Neural cell (in vitro differentiated cells): ENCODE measurements around the gene CA5A. TPM values are rescaled to one million over a fixed set of nuclear protein-coding genes. Genes with fewer than 3 reads are reported as not detected.

ENCODE experiments used
- H2AFZ ChIP-seq: fragments of 200-600, 300-800 bp; sonication (generic), shearing (Covaris generic); 2 replicates; pipeline ENCODE4 v1.6.0; 2014; ENCODE audit warnings: low read depth, mild to moderate bottlenecking, antibody characterized with exemption, low read length, moderate library complexity
- H3F3A ChIP-seq: fragments of 200-600 bp; shearing (Covaris generic); 2 replicates; pipeline ENCODE4 v1.6.1; 2016; ENCODE audit warnings: mild to moderate bottlenecking, moderate library complexity, mixed read lengths, antibody characterized with exemption, low read length; ENCODE audit not compliant: insufficient read depth, poor library complexity, severe bottlenecking
- H3K27ac ChIP-seq: fragments of 200-600, 300-800 bp; sonication (generic), shearing (Covaris generic); 2 replicates; pipeline ENCODE4 v1.5.1; 2014; ENCODE audit warnings: mild to moderate bottlenecking, low read length, moderate library complexity
- H3K27me3 ChIP-seq: fragments of 300-800, 200-600 bp; sonication (generic), shearing (Covaris generic); 2 replicates; pipeline ENCODE4 v1.6.0; 2014; ENCODE audit warnings: mild to moderate bottlenecking, low read depth, low read length, moderate library complexity; ENCODE audit not compliant: insufficient read depth
- H3K36me3 ChIP-seq: fragments of 300-800, 200-600 bp; sonication (generic), shearing (Covaris generic); 2 replicates; pipeline ENCODE4 v1.5.1; 2014; ENCODE audit warnings: mild to moderate bottlenecking, antibody characterized with exemption, low read length, moderate library complexity; ENCODE audit not compliant: insufficient read depth
- H3K4me2 ChIP-seq: fragments of 300-800, 200-600 bp; sonication (generic), shearing (Covaris generic); 2 replicates; pipeline ENCODE4 v1.6.0; 2014; ENCODE audit warnings: mild to moderate bottlenecking, low read length
- H3K4me3 ChIP-seq: fragments of 300-800, 200-600 bp; sonication (generic), shearing (Covaris generic); 2 replicates; pipeline ENCODE4 v1.5.1; 2014; ENCODE audit warnings: mild to moderate bottlenecking, low read length, moderate library complexity
- H3K79me2 ChIP-seq: fragments of 200-600 bp; shearing (Covaris generic); replicated peaks from 2 replicates; pipeline ENCODE4 v1.6.0; 2014; ENCODE audit warnings: mild to moderate bottlenecking, low read length, moderate library complexity; ENCODE audit not compliant: insufficient read depth
- H3K9ac ChIP-seq: fragments of 300-800, 200-600 bp; sonication (generic), shearing (Covaris generic); 2 replicates; pipeline ENCODE4 v1.6.1; 2016; ENCODE audit warnings: mild to moderate bottlenecking, low read length, mixed read lengths
- H3K9me2 ChIP-seq: fragments of 200-600 bp; shearing (Covaris generic); 2 replicates; pipeline ENCODE4 v1.6.1; 2016; ENCODE audit warnings: mild to moderate bottlenecking, low read length, mixed read lengths; ENCODE audit not compliant: insufficient read depth
- H3K9me3 ChIP-seq: fragments of 200-600, 300-800 bp; sonication (generic), shearing (Covaris generic); 2 replicates; pipeline ENCODE4 v1.6.1; 2016; ENCODE audit warnings: mild to moderate bottlenecking, mixed run types, low read length, moderate library complexity, mixed read lengths
- H4K20me1 ChIP-seq: fragments of 200-600 bp; shearing (Covaris generic); 2 replicates; pipeline ENCODE4 v1.6.1; 2016; ENCODE audit warnings: mild to moderate bottlenecking, mixed run types; ENCODE audit not compliant: insufficient read depth
- EP300 ChIP-seq: fragments of 450-650 bp; conservative IDR thresholded peaks from 2 replicates; pipeline ENCODE4 v1.6.1; 2014; ENCODE audit warnings: antibody characterized with exemption, mild to moderate bottlenecking, moderate library complexity; ENCODE audit not compliant: poor library complexity, severe bottlenecking
- EZH2 ChIP-seq: fragments of 200-600, 300-800 bp; shearing (Covaris generic), sonication (generic); IDR thresholded peaks from 2 replicates; pipeline ENCODE4 v1.6.1; 2014; ENCODE audit warnings: antibody characterized with exemption, low read length, borderline replicate concordance, mild to moderate bottlenecking; ENCODE audit not compliant: insufficient read depth, poor library complexity, severe bottlenecking
- MXI1 ChIP-seq: fragments of 450-650 bp; conservative IDR thresholded peaks from 2 replicates; pipeline ENCODE4 v1.6.1; 2014; ENCODE audit warnings: antibody characterized with exemption, mild to moderate bottlenecking; ENCODE audit not compliant: poor library complexity, severe bottlenecking
- POLR2AphosphoS5 ChIP-seq: IDR thresholded peaks from 2 replicates; pipeline ENCODE4 v1.6.1; 2012
- RAD21 ChIP-seq: fragments of 450-650 bp; conservative IDR thresholded peaks from 2 replicates; pipeline ENCODE4 v1.6.1; 2014; ENCODE audit warnings: antibody characterized with exemption, mild to moderate bottlenecking, moderate library complexity
- SMC3 ChIP-seq: fragments of 450-650 bp; conservative IDR thresholded peaks from 2 replicates; pipeline ENCODE4 v1.6.1; 2014; ENCODE audit warnings: antibody characterized with exemption, mild to moderate bottlenecking, moderate library complexity; ENCODE audit not compliant: poor library complexity
- TAF1 ChIP-seq: IDR thresholded peaks from 2 replicates; pipeline ENCODE4 v1.6.1; 2012; ENCODE audit warnings: low read depth
- polyA plus RNA-seq: library from polyadenylated mRNA; depleted of rRNA; stranded (reverse); fragments of >200 nt; gene quantifications from 2 replicates; pipeline ENCODE4 v1.2.3, GENCODE V29; 2014
- TF ChIP-seq, protein P1 (sequence below): IDR thresholded peaks from 2 replicates; pipeline ENCODE4 v1.6.1; 2012; ENCODE audit warnings: borderline replicate concordance
- TF ChIP-seq, protein P2 (sequence below): fragments of 450-650 bp; IDR thresholded peaks from 2 replicates; pipeline ENCODE4 v1.5.1; 2014; ENCODE audit warnings: antibody characterized with exemption, mild to moderate bottlenecking, moderate library complexity; ENCODE audit not compliant: poor library complexity, severe bottlenecking

Gene CA5A
- polyA plus RNA-seq, 1 donor from 2014 or later: not detected

DNA sequence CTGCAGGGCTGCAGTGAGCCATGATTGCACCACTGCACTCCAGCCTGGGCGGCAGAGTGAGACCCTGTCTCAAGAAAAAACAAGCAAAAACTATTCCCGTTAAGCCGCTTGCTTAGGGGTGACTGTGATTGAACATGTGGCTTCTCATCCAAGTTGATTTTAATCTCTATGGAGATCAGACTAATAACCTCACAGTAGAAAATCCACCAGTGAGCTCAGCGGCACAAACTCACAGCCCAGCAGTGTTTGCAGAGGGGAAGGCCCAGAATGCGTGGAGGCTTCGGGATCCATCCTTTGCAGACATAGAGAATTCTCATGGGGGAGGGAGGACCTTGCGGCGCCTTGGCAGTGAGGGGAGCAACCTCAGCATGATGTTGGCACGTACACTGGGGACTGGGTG lies 22.3 kb upstream of the CA5A start:
- no peaks in the 10 kb centered on the region for H4K20me1 ChIP-seq
- H3K36me3 ChIP-seq: no peaks in the 10 kb centered on the region
- peaks cover 39% of the 10 kb centered on the region for H3K79me2 ChIP-seq
- no peak for TF ChIP-seq EZH2
- TF ChIP-seq, protein P1, sequence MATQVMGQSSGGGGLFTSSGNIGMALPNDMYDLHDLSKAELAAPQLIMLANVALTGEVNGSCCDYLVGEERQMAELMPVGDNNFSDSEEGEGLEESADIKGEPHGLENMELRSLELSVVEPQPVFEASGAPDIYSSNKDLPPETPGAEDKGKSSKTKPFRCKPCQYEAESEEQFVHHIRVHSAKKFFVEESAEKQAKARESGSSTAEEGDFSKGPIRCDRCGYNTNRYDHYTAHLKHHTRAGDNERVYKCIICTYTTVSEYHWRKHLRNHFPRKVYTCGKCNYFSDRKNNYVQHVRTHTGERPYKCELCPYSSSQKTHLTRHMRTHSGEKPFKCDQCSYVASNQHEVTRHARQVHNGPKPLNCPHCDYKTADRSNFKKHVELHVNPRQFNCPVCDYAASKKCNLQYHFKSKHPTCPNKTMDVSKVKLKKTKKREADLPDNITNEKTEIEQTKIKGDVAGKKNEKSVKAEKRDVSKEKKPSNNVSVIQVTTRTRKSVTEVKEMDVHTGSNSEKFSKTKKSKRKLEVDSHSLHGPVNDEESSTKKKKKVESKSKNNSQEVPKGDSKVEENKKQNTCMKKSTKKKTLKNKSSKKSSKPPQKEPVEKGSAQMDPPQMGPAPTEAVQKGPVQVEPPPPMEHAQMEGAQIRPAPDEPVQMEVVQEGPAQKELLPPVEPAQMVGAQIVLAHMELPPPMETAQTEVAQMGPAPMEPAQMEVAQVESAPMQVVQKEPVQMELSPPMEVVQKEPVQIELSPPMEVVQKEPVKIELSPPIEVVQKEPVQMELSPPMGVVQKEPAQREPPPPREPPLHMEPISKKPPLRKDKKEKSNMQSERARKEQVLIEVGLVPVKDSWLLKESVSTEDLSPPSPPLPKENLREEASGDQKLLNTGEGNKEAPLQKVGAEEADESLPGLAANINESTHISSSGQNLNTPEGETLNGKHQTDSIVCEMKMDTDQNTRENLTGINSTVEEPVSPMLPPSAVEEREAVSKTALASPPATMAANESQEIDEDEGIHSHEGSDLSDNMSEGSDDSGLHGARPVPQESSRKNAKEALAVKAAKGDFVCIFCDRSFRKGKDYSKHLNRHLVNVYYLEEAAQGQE: no peak
- TF ChIP-seq EP300: no peak
- no peak for TF ChIP-seq POLR2AphosphoS5
- TF ChIP-seq MXI1: no peak
- no peak for TF ChIP-seq RAD21
- no peak for TF ChIP-seq SMC3
- no peak for TF ChIP-seq TAF1
- TF ChIP-seq, protein P2, sequence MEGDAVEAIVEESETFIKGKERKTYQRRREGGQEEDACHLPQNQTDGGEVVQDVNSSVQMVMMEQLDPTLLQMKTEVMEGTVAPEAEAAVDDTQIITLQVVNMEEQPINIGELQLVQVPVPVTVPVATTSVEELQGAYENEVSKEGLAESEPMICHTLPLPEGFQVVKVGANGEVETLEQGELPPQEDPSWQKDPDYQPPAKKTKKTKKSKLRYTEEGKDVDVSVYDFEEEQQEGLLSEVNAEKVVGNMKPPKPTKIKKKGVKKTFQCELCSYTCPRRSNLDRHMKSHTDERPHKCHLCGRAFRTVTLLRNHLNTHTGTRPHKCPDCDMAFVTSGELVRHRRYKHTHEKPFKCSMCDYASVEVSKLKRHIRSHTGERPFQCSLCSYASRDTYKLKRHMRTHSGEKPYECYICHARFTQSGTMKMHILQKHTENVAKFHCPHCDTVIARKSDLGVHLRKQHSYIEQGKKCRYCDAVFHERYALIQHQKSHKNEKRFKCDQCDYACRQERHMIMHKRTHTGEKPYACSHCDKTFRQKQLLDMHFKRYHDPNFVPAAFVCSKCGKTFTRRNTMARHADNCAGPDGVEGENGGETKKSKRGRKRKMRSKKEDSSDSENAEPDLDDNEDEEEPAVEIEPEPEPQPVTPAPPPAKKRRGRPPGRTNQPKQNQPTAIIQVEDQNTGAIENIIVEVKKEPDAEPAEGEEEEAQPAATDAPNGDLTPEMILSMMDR: no peak
- no peak overlapping the region for H3K9ac ChIP-seq
- no peaks in the 10 kb centered on the region for H3K9me2 ChIP-seq
- no peak overlapping the region for H3K4me2 ChIP-seq
- no peaks in the 10 kb centered on the region for H3K9me3 ChIP-seq
- H3K4me3 ChIP-seq: no peak overlapping the region
- H3K27me3 ChIP-seq: no peaks in the 10 kb centered on the region
- no peak overlapping the region for H2AFZ ChIP-seq
- no peaks in the 10 kb centered on the region for H3F3A ChIP-seq
- no peak overlapping the region for H3K27ac ChIP-seq

DNA sequence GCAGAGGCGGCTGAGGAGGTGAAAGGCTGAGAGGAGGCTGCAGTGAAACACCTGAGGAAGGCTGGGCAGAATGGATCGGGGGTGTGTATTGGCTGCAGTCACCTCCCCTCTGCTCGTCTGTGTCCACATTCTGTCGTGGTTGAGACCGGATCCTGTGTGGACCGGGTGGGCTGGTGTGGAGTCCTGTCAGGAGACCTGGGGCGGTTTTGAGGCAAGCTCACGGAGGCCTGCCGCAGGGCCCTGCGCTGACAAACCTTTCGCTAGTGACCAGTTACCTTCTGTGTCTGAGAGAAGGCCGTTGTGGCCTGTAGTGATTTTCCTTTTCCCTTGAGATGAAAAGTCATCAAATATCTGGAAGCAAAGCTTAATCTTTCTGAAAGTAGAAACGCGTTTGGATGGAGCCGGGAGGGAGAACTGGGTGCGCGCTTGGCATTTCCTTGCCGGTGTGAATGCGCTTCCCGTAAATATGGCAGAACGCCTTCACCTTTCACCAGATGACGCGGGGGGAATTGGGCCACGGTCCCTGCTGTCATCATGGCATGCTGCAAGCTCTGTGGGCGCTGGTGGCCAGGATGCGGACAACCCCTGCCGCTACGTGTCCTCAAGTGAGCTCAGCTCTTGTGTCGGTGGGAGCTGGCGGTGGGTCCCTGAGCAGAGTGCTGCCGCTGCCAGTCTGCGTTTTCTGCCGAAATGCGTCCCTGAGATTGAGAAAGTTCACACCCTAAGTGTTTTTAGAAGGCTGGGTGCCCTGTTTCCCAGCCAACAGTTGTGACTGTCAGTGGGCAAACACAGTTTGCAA lies 21.2 kb upstream of the CA5A start:
- H3K36me3 ChIP-seq: no peaks in the 10 kb centered on the region
- no peak overlapping the region for H3K27ac ChIP-seq
- H3F3A ChIP-seq: no peaks in the 10 kb centered on the region
- peaks cover 50% of the 10 kb centered on the region for H3K79me2 ChIP-seq
- TF ChIP-seq, protein P2: no peak
- TF ChIP-seq EZH2: no peak
- no peak for TF ChIP-seq MXI1
- TF ChIP-seq TAF1: no peak
- no peak overlapping the region for H3K4me2 ChIP-seq
- no peak overlapping the region for H3K4me3 ChIP-seq
- H3K9me2 ChIP-seq: no peaks in the 10 kb centered on the region
- no peaks in the 10 kb centered on the region for H3K27me3 ChIP-seq
- no peak overlapping the region for H3K9ac ChIP-seq
- H2AFZ ChIP-seq: no peak overlapping the region
- no peaks in the 10 kb centered on the region for H4K20me1 ChIP-seq
- no peaks in the 10 kb centered on the region for H3K9me3 ChIP-seq
